HEK293 (cell line): ENCODE measurements around the gene SLC35B1.
"Not testable (repeated sequence)": the region's sequence is repeated elsewhere in the genome, so short reads cannot be mapped to it uniquely, and the experiment has no call there.

ENCODE experiments used
- CTCF ChIA-PET: fragments of 350-600 bp; formaldehyde crosslinking; extraction: SDS; loops from one replicate; lab custom pipeline; 2021; ENCODE audit warnings: antibody characterized with exemption; lab: Yijun Ruan, JAX
- POLR2A ChIA-PET: fragments of 300-600 bp; formaldehyde crosslinking; extraction: SDS; loops from one replicate; lab custom pipeline; 2020; ENCODE audit warnings: antibody characterized with exemption, inconsistent platforms; lab: Yijun Ruan, JAX
- H3K27ac ChIP-seq: fragments of 200-500 bp; sonication (Bioruptor generic); 2 replicates; pipeline ENCODE4 v1.5.1; 2014; ENCODE audit warnings: low read depth, low read length, control low read depth, inconsistent platforms; ENCODE audit errors: extremely low read depth
- H3K36me3 ChIP-seq, 2 experiments: fragments of 200-500 bp in 1 of 2; sonication (Bioruptor generic) in 1 of 2; 1 replicate in 1 of 2; 2 replicates in 1 of 2; pipeline ENCODE4 v1.5.1; 2014 to 2017; ENCODE audit warnings: inconsistent platforms in 2 of 2, low read length in 2 of 2; ENCODE audit not compliant: control insufficient read depth in 2 of 2, insufficient read depth in 1 of 2
- H3K4me1 ChIP-seq: fragments of 200-500 bp; sonication (Bioruptor generic); 2 replicates; pipeline ENCODE4 v1.5.1; 2014; ENCODE audit warnings: mild to moderate bottlenecking, low read length, inconsistent platforms; ENCODE audit not compliant: control insufficient read depth, insufficient read depth
- H3K4me3 ChIP-seq: 2 replicates; pipeline ENCODE4 v1.5.1; 2011; ENCODE audit warnings: low read depth, mild to moderate bottlenecking, control low read depth, low read length, moderate library complexity
- H3K9me3 ChIP-seq: fragments of 200-500 bp; sonication (Bioruptor generic); 2 replicates; pipeline ENCODE4 v1.5.1; 2014; ENCODE audit warnings: low read depth, low read length, inconsistent platforms; ENCODE audit not compliant: control insufficient read depth, insufficient read depth
- GLI4 ChIP-seq: fragments of 450-650 bp; formaldehyde crosslinking; IDR thresholded peaks from 2 replicates; pipeline ENCODE4 v1.5.1; 2016; ENCODE audit warnings: missing biosample characterization, missing genetic modification characterization
- HIC1 ChIP-seq: fragments of 450-650 bp; formaldehyde crosslinking; IDR thresholded peaks from 2 replicates; pipeline ENCODE4 v1.5.1; 2016; ENCODE audit warnings: missing biosample characterization, missing genetic modification characterization
- HOXC10 ChIP-seq: sonication (generic); formaldehyde crosslinking; IDR thresholded peaks from 2 replicates; pipeline ENCODE4 v1.8.1; 2023; ENCODE audit warnings: mild to moderate bottlenecking, missing genetic modification reagents
- KLF1 ChIP-seq: fragments of 450-650 bp; formaldehyde crosslinking; IDR thresholded peaks from 2 replicates; pipeline ENCODE4 v1.5.1; 2016; ENCODE audit warnings: missing biosample characterization, missing genetic modification characterization
- MZF1 ChIP-seq: fragments of 450-650 bp; formaldehyde crosslinking; IDR thresholded peaks from 2 replicates; pipeline ENCODE4 v1.5.1; 2017; ENCODE audit warnings: missing biosample characterization, missing genetic modification characterization, borderline replicate concordance
- ZBTB11 ChIP-seq: fragments of 450-650 bp; formaldehyde crosslinking; conservative IDR thresholded peaks from 2 replicates; pipeline ENCODE4 v1.5.1; 2016; ENCODE audit warnings: low read depth, missing biosample characterization, missing genetic modification characterization
- ZBTB8A ChIP-seq: fragments of 450-650 bp; formaldehyde crosslinking; IDR thresholded peaks from 2 replicates; pipeline ENCODE4 v1.5.1; 2016; ENCODE audit warnings: missing biosample characterization, missing genetic modification characterization
- ZNF133 ChIP-seq: fragments of 450-650 bp; formaldehyde crosslinking; IDR thresholded peaks from 2 replicates; pipeline ENCODE4 v1.5.1; 2016; ENCODE audit warnings: missing biosample characterization, missing genetic modification characterization
- ZNF202 ChIP-seq: fragments of 450-650 bp; formaldehyde crosslinking; IDR thresholded peaks from 2 replicates; pipeline ENCODE4 v1.5.1; 2016; ENCODE audit warnings: missing biosample characterization, missing genetic modification characterization, borderline replicate concordance
- ZNF292 ChIP-seq: fragments of 450-650 bp; formaldehyde crosslinking; IDR thresholded peaks from 2 replicates; pipeline ENCODE4 v1.5.1; 2016; ENCODE audit warnings: low read depth, missing biosample characterization, missing genetic modification characterization, borderline replicate concordance
- ZNF514 ChIP-seq: fragments of 450-650 bp; formaldehyde crosslinking; IDR thresholded peaks from 2 replicates; pipeline ENCODE4 v1.5.1; 2016; ENCODE audit warnings: missing biosample characterization, missing genetic modification characterization
- ZNF561 ChIP-seq: fragments of 450-650 bp; IDR thresholded peaks from 2 replicates; pipeline ENCODE4 v1.5.1; 2018; ENCODE audit warnings: missing biosample characterization, missing genetic modification characterization, borderline replicate concordance
- ZNF707 ChIP-seq: fragments of 450-650 bp; formaldehyde crosslinking; IDR thresholded peaks from 2 replicates; pipeline ENCODE4 v1.5.1; 2016; ENCODE audit warnings: missing biosample characterization, missing genetic modification characterization
- ZNF776 ChIP-seq: fragments of 450-650 bp; formaldehyde crosslinking; IDR thresholded peaks from 2 replicates; pipeline ENCODE4 v1.5.0; 2017; ENCODE audit warnings: missing biosample characterization, missing genetic modification characterization, borderline replicate concordance
- TF ChIP-seq, protein P1 (sequence below): fragments of 450-650 bp; formaldehyde crosslinking; IDR thresholded peaks from 2 replicates; pipeline ENCODE4 v1.5.1; 2017; ENCODE audit warnings: missing biosample characterization, missing genetic modification characterization
- TF ChIP-seq, protein P2 (sequence below): fragments of 450-650 bp; formaldehyde crosslinking; IDR thresholded peaks from 2 replicates; pipeline ENCODE4 v1.5.1; 2016; ENCODE audit warnings: missing biosample characterization, missing genetic modification characterization
- TF ChIP-seq, protein P3 (sequence below): fragments of 450-650 bp; formaldehyde crosslinking; IDR thresholded peaks from 2 replicates; pipeline ENCODE4 v1.5.1; 2016; ENCODE audit warnings: missing biosample characterization, missing genetic modification characterization

Gene SLC35B1

DNA sequence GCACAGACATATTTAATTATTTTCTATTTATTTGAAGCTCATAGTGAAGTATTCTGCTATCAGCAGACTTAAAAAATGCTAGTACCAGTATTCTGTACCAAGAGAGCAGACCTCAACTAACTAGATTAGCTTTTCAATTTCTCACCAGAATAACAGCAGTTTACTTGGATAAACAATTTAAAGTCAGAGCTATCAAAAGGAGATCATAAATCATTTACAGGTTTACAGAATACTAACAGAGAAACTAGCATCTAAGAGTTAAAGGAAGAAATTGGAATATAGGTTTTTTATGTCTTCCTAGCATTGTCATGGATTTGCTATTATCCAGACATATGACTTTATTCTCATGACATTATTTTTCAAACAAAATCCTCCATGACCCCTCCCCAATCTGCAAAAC lies 33.3 kb downstream of the SLC35B1 start:
- TF ChIP-seq ZNF561 (tag by site-specific recombination), result no peak
- TF ChIP-seq GLI4, result no peak
- TF ChIP-seq, protein P1, sequence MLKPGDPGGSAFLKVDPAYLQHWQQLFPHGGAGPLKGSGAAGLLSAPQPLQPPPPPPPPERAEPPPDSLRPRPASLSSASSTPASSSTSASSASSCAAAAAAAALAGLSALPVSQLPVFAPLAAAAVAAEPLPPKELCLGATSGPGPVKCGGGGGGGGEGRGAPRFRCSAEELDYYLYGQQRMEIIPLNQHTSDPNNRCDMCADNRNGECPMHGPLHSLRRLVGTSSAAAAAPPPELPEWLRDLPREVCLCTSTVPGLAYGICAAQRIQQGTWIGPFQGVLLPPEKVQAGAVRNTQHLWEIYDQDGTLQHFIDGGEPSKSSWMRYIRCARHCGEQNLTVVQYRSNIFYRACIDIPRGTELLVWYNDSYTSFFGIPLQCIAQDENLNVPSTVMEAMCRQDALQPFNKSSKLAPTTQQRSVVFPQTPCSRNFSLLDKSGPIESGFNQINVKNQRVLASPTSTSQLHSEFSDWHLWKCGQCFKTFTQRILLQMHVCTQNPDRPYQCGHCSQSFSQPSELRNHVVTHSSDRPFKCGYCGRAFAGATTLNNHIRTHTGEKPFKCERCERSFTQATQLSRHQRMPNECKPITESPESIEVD (tag by site-specific recombination), result peak; percentile 72
- no peak for TF ChIP-seq HIC1 (tag by site-specific recombination)
- TF ChIP-seq, protein P2, sequence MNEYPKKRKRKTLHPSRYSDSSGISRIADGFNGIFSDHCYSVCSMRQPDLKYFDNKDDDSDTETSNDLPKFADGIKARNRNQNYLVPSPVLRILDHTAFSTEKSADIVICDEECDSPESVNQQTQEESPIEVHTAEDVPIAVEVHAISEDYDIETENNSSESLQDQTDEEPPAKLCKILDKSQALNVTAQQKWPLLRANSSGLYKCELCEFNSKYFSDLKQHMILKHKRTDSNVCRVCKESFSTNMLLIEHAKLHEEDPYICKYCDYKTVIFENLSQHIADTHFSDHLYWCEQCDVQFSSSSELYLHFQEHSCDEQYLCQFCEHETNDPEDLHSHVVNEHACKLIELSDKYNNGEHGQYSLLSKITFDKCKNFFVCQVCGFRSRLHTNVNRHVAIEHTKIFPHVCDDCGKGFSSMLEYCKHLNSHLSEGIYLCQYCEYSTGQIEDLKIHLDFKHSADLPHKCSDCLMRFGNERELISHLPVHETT (tag by site-specific recombination), result no peak
- Histone ChIP-seq H3K27ac (no peak overlapping the region), H3K9me3 (no peaks in the 10 kb centered on the region), H3K4me1 (peaks cover 18% of the 10 kb centered on the region; the same call in 1 of the 2 replicates), H3K36me3 (peaks cover 12 to 19% of the 10 kb centered on the region in 2 experiments), H3K4me3 (no peak overlapping the region)
- ChIA-PET CTCF (interaction anchor here (1.3 to 2.6 kb wide), 2 partner anchors 21 to 117 kb away, joined by 6 to 10 read pairs; no protein-coding TSS in a partner anchor), POLR2A (no interaction called here)

DNA sequence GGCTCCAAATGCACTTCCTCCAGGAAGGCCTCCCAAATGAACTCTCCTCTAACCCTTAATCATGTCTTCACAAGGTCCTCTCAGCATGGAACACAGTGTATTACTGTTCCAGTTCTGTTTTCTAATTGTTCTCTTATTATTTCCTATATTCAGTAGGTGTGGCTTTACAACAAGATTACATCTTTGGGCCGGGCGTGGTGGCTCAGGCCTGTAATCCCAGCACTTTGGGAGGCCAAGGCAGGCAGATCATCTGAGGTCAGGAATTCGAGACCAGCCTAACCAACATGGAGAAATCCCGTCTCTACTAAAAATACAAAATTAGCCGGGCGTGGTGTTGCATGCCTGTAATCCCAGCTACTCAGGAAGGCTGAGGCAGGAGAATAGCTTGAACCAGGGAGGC lies 34.1 kb downstream of the SLC35B1 start:
- H3K4me3 ChIP-seq, POLR2A ChIA-PET, H3K9me3 ChIP-seq, H3K27ac ChIP-seq: not testable (repeated sequence)
- CTCF ChIA-PET, result interaction anchor here (1.3 to 2.6 kb wide), 2 partner anchors 22 to 116 kb away, joined by 6 to 10 read pairs; no protein-coding TSS in a partner anchor
- Histone ChIP-seq H3K4me1 (peaks cover 18% of the 10 kb centered on the region; the same call in 1 of the 2 replicates), H3K36me3 (peaks cover 12 to 19% of the 10 kb centered on the region in 2 experiments)
- peak; percentile 30; the same call in 1 of the 2 replicates for TF ChIP-seq KLF1

DNA sequence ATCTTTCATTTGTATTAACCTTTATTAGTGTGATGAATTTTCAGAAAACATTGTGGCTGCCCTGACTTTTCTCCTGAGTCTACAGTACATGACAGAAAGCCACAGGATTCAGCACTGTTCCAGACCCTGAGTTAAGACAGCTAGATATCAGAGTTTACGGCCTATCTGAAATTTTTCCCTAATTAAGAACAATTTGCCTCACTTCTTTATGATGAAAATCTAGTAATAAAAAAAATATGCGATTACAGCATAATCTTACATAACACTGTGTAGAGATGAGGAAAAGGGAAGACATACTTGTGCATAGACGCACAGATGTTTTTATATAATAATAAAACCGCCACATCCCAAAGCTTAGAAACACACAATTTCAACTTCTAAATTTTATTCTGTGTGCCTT lies 37.1 kb downstream of the SLC35B1 start:
- ChIA-PET POLR2A (no interaction called here), CTCF (interaction anchor here (0.5 to 0.9 kb wide), 4 partner anchors 8 to 100 kb away, joined by 3 read pairs; no protein-coding TSS in a partner anchor)
- Histone ChIP-seq H3K27ac (no peak overlapping the region), H3K4me3 (no peak overlapping the region), H3K4me1 (peaks cover 11% of the 10 kb centered on the region; the same call in 1 of the 2 replicates), H3K9me3 (no peaks in the 10 kb centered on the region), H3K36me3 (peaks cover 17 to 25% of the 10 kb centered on the region in 2 experiments)
- TF ChIP-seq HOXC10 (CRISPR knock-in tag), result no peak
- TF ChIP-seq ZNF514 (tag by site-specific recombination), result no peak
- TF ChIP-seq, protein P3, sequence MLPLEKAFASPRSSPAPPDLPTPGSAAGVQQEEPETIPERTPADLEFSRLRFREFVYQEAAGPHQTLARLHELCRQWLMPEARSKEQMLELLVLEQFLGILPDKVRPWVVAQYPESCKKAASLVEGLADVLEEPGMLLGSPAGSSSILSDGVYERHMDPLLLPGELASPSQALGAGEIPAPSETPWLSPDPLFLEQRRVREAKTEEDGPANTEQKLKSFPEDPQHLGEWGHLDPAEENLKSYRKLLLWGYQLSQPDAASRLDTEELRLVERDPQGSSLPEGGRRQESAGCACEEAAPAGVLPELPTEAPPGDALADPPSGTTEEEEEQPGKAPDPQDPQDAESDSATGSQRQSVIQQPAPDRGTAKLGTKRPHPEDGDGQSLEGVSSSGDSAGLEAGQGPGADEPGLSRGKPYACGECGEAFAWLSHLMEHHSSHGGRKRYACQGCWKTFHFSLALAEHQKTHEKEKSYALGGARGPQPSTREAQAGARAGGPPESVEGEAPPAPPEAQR (tag by site-specific recombination), result no peak

DNA sequence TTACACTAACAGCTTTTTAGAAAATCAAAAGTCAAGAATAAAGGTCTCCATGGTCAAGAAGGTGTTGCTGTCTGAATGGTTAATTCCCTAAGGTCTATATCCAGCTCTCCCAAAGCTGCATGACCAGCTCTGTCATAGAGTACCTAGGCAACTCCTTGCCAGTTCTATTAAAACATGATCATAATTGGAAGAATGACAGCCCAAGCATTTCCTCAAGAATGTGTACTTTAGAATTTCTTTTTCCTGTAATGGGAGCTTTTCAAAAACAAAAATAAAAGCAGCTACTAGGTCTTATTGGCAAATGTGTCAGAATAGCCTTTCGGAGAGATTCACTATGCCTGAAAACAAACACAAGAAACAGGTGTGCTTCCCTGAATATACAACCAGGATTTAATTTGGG lies 37.8 kb downstream of the SLC35B1 start:
- POLR2A ChIA-PET, result no interaction called here
- Histone ChIP-seq H3K36me3 (peaks cover 10 to 18% of the 10 kb centered on the region in 2 experiments), H3K4me3 (no peak overlapping the region), H3K9me3 (no peaks in the 10 kb centered on the region), H3K27ac (no peak overlapping the region), H3K4me1 (peaks cover 10% of the 10 kb centered on the region; the same call in 1 of the 2 replicates)
- CTCF ChIA-PET, result interaction anchor here (0.6 to 1.1 kb wide), 3 partner anchors 11 to 234 kb away, joined by 3 read pairs; no protein-coding TSS in a partner anchor
- no peak for TF ChIP-seq ZNF776
- TF ChIP-seq ZNF514 (tag by site-specific recombination), result no peak
- no peak for TF ChIP-seq ZBTB8A
- TF ChIP-seq ZNF133 (tag by site-specific recombination), result no peak
- TF ChIP-seq ZNF292, result no peak
- TF ChIP-seq ZNF202 (tag by site-specific recombination), result no peak
- TF ChIP-seq ZNF707 (tag by site-specific recombination), result no peak
- no peak for TF ChIP-seq ZBTB11 (tag by site-specific recombination)
- no peak for TF ChIP-seq MZF1 (tag by site-specific recombination)
